SK-N-DZ (cell line): ENCODE data around the gene SPATA21.
"Not testable (repeated sequence)": the region's sequence is repeated elsewhere in the genome, so short reads cannot be mapped to it uniquely, and the experiment has no call there.

Experiments
- DNase-seq: peaks from one replicate; pipeline ENCODE4 v3.0.0-alpha.2; 2015; ENCODE audit warnings: low spot score

Gene SPATA21

GRCh38 chr1:16385659-16386453 is 51.4 kb downstream of the SPATA21 start:
- no peak for DNase-seq

GRCh38 chr1:16383888-16384287 is 53.3 kb downstream of the SPATA21 start:
- no peak for DNase-seq

- no peak for DNase-seq
Measured at GRCh38 chr1:16380868-16381267, 56.4 kb downstream of the SPATA21 start.

DNA sequence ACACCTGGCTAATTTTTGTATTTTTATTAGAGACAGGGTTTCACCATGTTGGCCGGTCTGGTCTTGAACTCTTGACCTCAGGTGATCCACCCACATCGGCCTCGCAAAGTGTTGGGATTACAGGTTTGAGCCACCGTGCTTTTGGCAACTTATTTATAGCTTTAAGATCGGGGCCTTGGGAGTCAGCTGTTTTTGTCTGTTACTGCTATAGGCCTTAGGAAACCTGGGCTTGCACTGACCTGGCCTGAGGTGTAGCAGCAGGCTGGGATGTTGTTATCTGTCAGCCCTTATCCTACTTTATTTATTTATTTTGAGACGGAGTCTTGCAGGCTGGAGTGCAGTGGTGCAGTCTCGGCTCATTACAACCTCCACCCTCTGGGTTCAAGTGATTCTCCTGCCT is 58.8 kb downstream of the SPATA21 start:
- no peak for DNase-seq

- no peak for DNase-seq
Measured at GRCh38 chr1:16376971-16377370, 60.3 kb downstream of the SPATA21 start.

DNA sequence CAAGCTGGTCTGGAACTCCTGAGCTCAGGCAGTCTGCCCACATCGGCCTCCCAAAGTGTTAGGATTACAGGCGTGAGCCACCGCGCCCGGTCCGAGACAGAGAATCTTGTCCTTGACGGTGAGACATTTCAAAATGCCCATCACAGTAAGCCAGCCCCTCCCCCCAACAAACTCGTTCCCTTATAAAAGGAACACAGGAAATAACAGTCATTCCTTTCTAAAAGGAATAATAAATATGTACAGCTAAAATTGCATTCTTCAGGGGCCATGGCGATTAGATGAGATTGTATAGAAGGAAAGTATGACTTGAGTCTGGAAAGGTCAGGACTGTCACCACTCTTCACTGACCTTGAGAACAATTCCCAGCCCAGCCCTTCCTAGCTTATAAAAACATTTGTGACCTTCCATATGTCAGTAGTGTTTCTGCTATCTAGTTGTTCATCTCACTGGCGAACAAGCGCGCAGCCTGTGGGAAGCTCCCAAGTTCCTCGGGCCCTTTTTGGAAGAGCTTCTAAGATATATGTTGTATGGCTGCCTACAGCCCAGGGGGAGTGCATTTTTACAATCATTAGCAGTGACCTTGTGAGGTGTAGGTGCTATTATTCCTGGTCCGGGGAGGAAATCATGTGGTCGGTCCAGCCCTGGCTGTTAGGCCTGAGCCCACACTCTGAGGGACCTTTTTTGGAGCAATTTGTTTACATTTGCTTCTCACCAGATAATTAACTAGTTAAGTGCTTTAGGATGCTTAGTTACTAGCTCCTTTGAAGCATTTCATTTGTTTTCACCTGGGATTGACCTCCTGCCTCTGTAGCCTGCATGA is 61.5 kb downstream of the SPATA21 start:
- no peak for DNase-seq

- no peak for DNase-seq
Measured at GRCh38 chr1:16374266-16374665, 63.0 kb downstream of the SPATA21 start.

GRCh38 chr1:16372535-16373285 is 64.5 kb downstream of the SPATA21 start:
- DNase-seq, result no peak

DNA sequence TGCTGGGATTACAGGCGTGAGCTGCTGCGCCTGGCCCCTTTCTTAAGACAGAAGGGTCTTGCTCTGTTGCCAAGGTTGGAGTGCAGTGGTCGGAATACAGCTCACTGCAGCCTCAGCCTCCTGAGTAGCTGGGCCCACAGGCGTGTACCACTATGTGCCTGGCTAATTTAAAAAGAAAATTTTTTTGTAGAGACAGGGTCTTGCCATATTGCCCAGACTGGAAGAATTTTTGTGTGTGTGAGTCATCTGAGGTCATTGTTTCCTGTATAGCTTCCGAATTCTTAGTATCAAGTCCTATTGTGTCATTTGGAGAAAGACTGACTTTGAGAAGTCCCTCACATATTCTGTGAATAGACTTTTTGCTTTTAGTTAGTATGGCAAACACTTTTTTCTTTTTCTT is 65.5 kb downstream of the SPATA21 start:
- DNase-seq, result no peak

- DNase-seq, result no peak
Measured at GRCh38 chr1:16369821-16370220, 67.4 kb downstream of the SPATA21 start.

GRCh38 chr1:16367968-16368890 is 69.0 kb downstream of the SPATA21 start:
- DNase-seq, result no peak

GRCh38 chr1:16367258-16367967 is 69.8 kb downstream of the SPATA21 start:
- peak; percentile 79 for DNase-seq

- DNase-seq, result peak; percentile 98
Measured at GRCh38 chr1:16366722-16367257, 70.4 kb downstream of the SPATA21 start, which contains the start of gene SZRD1. TSS of gene SZRD1 (plus strand) at chr1:16367242. CDS start at chr1:16367258, 16 bp downstream.

- DNase-seq, result not testable (repeated sequence)
Measured at GRCh38 chr1:16365146-16365498, 72.1 kb downstream of the SPATA21 start.

DNA sequence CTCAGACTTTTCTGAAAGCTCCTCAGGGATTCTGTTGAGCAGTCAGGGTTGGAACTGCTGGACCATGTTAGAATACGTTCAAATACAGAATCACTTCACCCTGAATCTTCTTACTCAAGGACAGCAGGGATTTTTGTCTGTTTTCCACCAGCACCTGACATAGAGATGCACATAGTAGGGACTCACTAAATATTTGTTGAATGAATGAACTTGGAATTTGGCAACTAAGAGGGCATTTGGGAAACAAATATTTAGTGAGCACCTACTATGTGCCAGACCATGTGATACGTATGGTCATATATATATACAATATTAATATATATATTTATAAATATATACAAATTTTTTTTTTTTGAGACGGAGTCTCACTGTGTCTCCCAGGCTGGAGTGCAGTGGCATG is 80.4 kb downstream of the SPATA21 start:
- DNase-seq, result no peak

DNA sequence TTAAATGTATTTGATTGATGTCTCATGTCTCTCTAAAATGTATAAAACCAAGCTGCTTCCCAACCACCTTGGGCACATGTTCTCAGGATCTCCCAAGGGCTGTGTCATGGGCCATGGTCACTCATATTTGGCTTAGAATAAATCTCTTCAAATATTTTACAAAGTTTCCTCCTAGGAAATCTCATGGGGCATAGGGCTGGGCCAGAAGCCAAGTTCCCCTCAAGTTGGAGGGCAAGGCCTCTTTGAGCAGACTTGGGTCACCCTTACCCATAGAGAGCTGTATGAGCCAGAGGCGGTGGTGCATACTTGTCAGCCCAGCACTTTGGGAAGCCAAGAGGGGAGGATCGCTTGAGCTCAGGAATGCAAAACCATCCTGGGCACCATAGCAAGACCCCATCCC is 82.6 kb downstream of the SPATA21 start:
- no peak for DNase-seq

DNA sequence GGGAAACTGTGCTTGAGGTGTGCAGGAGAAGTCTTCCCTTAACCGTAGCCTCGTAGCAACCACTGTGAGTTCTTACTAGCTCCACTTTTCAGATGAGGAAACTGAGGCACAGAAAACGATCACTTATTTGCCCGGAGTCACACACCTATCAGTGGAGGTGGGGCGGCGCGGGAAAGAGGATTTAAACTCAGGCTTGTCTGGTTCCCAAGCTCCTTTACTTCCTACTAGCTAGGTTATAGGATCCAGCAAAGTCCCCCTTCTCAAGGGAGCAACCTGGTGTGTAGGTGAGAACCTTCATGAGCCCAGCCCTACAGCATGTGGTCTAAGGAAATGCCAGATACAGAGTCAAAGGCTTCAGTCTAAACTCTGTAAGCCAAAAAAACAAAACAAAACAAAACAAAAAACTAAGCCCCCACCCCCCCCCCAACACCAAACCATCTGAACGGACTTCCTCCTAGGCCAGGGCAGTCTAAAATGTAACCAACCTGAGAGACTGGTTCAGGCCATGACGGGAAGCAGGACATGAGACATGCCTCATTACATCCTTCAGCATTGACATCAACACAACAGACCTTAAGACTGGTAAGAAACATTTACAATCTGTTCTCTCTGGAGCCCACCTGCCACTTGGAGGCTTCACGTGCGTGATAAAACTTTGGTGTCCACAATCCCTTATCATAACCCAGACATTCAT is 84.2 kb downstream of the SPATA21 start:
- DNase-seq, result no peak

DNA sequence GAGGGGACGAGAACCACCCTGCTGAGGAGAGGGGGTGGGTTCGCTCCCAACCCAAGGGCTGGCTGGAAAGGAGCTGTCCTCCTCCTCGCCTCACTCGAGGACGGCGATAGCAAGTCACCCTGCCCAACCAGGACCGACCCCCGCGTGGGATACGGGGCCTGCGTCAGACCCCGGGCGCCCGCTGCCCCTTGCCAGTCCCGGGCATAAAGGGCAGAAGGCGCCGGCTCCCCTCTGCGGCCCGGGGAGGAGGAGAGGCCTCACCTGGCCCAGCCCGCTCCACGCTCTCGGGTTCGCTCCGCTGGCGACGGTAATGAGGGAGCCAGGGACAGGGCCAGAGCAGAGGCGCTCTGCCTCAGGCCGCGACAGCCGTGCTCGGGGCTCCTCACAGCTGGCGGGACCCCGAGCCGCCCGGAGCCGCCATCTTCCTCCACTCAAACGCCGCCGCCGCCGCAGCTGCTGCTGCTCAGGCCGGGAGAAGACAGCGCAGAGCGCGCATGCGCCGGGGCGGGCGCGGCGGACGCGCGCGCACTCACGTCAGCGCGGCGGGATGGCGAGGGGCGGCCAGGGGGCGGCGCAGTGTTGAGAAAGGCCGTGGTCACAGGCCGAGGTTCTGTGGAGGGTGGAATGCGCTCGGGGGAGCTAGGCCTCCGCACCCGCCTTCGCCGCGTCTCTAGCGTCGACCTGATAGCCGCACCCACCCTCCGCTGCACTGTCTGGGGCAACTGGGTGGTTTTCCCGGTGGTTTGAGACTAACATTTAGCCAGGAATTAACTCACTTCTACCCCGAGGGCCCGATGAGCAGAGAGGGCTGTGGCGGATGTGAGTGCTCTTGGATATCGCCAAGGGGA is 85.0 kb downstream of the SPATA21 start, which contains the start of gene FBXO42:
Gene FBXO42 (minus strand): TSS at position 487 of the 848 bp plus-strand sequence. CDS start 37,062 bp downstream, outside the sequence.
- DNase-seq, result peak; percentile 84
